Ectodermal cell (in vitro differentiated cells): Measurements from ENCODE around the gene GANC.

Experiments used
- H3K27ac ChIP-seq: 2 replicates; pipeline ENCODE4 v1.7.0; 2013; ENCODE audit warnings: mild to moderate bottlenecking, low read depth, low read length; ENCODE audit not compliant: insufficient read depth, poor library complexity, severe bottlenecking
- H3K27me3 ChIP-seq: 2 replicates; pipeline ENCODE4 v1.7.0; 2013; ENCODE audit warnings: mild to moderate bottlenecking, low read length; ENCODE audit not compliant: insufficient read depth, control insufficient read depth, poor library complexity, severe bottlenecking
- H3K36me3 ChIP-seq: one replicate; pipeline ENCODE4 v1.7.0; 2013; ENCODE audit warnings: low read length; ENCODE audit not compliant: control insufficient read depth, insufficient read depth
- H3K4me1 ChIP-seq: one replicate; pipeline ENCODE4 v1.7.0; 2013; ENCODE audit warnings: low read length; ENCODE audit not compliant: control insufficient read depth, insufficient read depth
- H3K4me3 ChIP-seq: 2 replicates; pipeline ENCODE4 v1.7.0; 2013; ENCODE audit warnings: low read depth, low read length, control low read depth; ENCODE audit not compliant: insufficient read depth
- H3K9me3 ChIP-seq: 2 replicates; pipeline ENCODE4 v1.7.0; 2013; ENCODE audit warnings: mild to moderate bottlenecking, low read length, moderate library complexity; ENCODE audit not compliant: control insufficient read depth
- WGBS, 2 experiments: methylation state at CpG; one replicate each; pipeline ENCODE4 v1.1.7; 2013; ENCODE audit warnings: missing lambda C conversion rate in 2 of 2; 5-methylcytosine and 5-hydroxymethylcytosine counted together

Gene GANC

GRCh38 chr15:42253300-42253699 lies 19.7 kb upstream of the GANC start:
- Histone ChIP-seq H3K27me3 (no peaks in the 10 kb centered on the region), H3K4me3 (no peak overlapping the region), H3K27ac (no peak overlapping the region), H3K36me3 (peaks cover 21% of the 10 kb centered on the region), H3K4me1 (no peaks in the 10 kb centered on the region), H3K9me3 (no peaks in the 10 kb centered on the region)
- WGBS, 2 experiments = 100% methylated on average over 2 of the region's 2 CpGs

- WGBS, 2 experiments = 97 to 98% methylated on average over 4 to 5 of the region's 5 CpGs
- H3K36me3 ChIP-seq = peaks cover 48% of the 10 kb centered on the region
- H3K9me3 ChIP-seq = no peaks in the 10 kb centered on the region
- no peaks in the 10 kb centered on the region for H3K4me1 ChIP-seq
- H3K4me3 ChIP-seq = no peak overlapping the region
- no peaks in the 10 kb centered on the region for H3K27me3 ChIP-seq
- no peak overlapping the region for H3K27ac ChIP-seq
Measured at GRCh38 chr15:42264795-42265194, 8.2 kb upstream of the GANC start.

- no peaks in the 10 kb centered on the region for H3K27me3 ChIP-seq
- peaks cover 29% of the 10 kb centered on the region for H3K36me3 ChIP-seq
- H3K27ac ChIP-seq = no peak overlapping the region
- H3K9me3 ChIP-seq = no peaks in the 10 kb centered on the region
- no peak overlapping the region for H3K4me3 ChIP-seq
- peaks cover 2% of the 10 kb centered on the region for H3K4me1 ChIP-seq
Measured at GRCh38 chr15:42267286-42267685, 5.7 kb upstream of the GANC start.

- 50% methylated on average over 2 of the region's 2 CpGs for WGBS, 2 experiments
- Histone ChIP-seq H3K4me1 (peaks cover 2% of the 10 kb centered on the region), H3K27me3 (no peaks in the 10 kb centered on the region), H3K9me3 (no peaks in the 10 kb centered on the region), H3K36me3 (peaks cover 5% of the 10 kb centered on the region), H3K27ac (no peak overlapping the region), H3K4me3 (no peak overlapping the region)
Measured at GRCh38 chr15:42270551-42270950, 2.5 kb upstream of the GANC start.

- H3K4me3 ChIP-seq = no peak overlapping the region
- WGBS, 2 experiments = 94 to 96% methylated on average over 5 of the region's 5 CpGs
- no peak overlapping the region for H3K27ac ChIP-seq
- H3K9me3 ChIP-seq = no peaks in the 10 kb centered on the region
- H3K27me3 ChIP-seq = no peaks in the 10 kb centered on the region
- peaks cover 2% of the 10 kb centered on the region for H3K36me3 ChIP-seq
- H3K4me1 ChIP-seq = peaks cover 2% of the 10 kb centered on the region
Measured at GRCh38 chr15:42270996-42271395, 2.0 kb upstream of the GANC start.

GRCh38 chr15:42273900-42274701 lies 1.1 kb downstream of the GANC start:
- Histone ChIP-seq H3K4me3 (peak overlapping the region; percentile 65), H3K4me1 (peaks cover 2% of the 10 kb centered on the region), H3K36me3 (no peaks in the 10 kb centered on the region), H3K27me3 (no peaks in the 10 kb centered on the region), H3K9me3 (no peaks in the 10 kb centered on the region), H3K27ac (peak overlapping the region; percentile 96)
- 32 to 34% methylated on average over 27 of the region's 27 CpGs for WGBS, 2 experiments

- Histone ChIP-seq H3K36me3 (no peaks in the 10 kb centered on the region), H3K27ac (no peak overlapping the region), H3K4me1 (peaks cover 2% of the 10 kb centered on the region), H3K4me3 (peak overlapping the region; percentile 65), H3K9me3 (no peaks in the 10 kb centered on the region), H3K27me3 (no peaks in the 10 kb centered on the region)
- WGBS, 2 experiments = 90 to 93% methylated on average over 6 of the region's 6 CpGs
Measured at GRCh38 chr15:42274702-42274989, 1.6 kb downstream of the GANC start.

- no peak overlapping the region for H3K27ac ChIP-seq
- 50 to 59% methylated on average over 4 of the region's 4 CpGs for WGBS, 2 experiments
- H3K36me3 ChIP-seq = no peaks in the 10 kb centered on the region
- peaks cover 2% of the 10 kb centered on the region for H3K4me1 ChIP-seq
- H3K4me3 ChIP-seq = no peak overlapping the region
- no peaks in the 10 kb centered on the region for H3K9me3 ChIP-seq
- no peaks in the 10 kb centered on the region for H3K27me3 ChIP-seq
Measured at GRCh38 chr15:42275780-42276391, 2.9 kb downstream of the GANC start.

GRCh38 chr15:42276762-42277161 lies 3.8 kb downstream of the GANC start:
- H3K9me3 ChIP-seq = no peaks in the 10 kb centered on the region
- no peak overlapping the region for H3K4me3 ChIP-seq
- no peak overlapping the region for H3K27ac ChIP-seq
- H3K36me3 ChIP-seq = no peaks in the 10 kb centered on the region
- no peaks in the 10 kb centered on the region for H3K27me3 ChIP-seq
- H3K4me1 ChIP-seq = peaks cover 2% of the 10 kb centered on the region
- WGBS, 2 experiments = 100% methylated on average over 2 of the region's 2 CpGs; no CpG with 5 or more reads in 1 of the 2 experiments

- WGBS, 2 experiments = 77 to 81% methylated on average over 3 of the region's 3 CpGs
- Histone ChIP-seq H3K27me3 (no peaks in the 10 kb centered on the region), H3K27ac (no peak overlapping the region), H3K9me3 (no peaks in the 10 kb centered on the region), H3K4me1 (no peaks in the 10 kb centered on the region), H3K36me3 (peaks cover 5% of the 10 kb centered on the region), H3K4me3 (no peak overlapping the region)
Measured at GRCh38 chr15:42279234-42279723, 6.3 kb downstream of the GANC start.
